C4-2B (cell line): ENCODE measurements around the gene GALR3.

Source experiments
- H3K27ac ChIP-seq: fragments of 450-650 bp; 2 replicates; pipeline ENCODE4 v1.5.1; 2017
- ZFX ChIP-seq: fragments of 450-650 bp; IDR thresholded peaks from 2 replicates; pipeline ENCODE4 v1.6.1; 2017
- TF ChIP-seq, protein P1 (sequence below): fragments of 450-650 bp; conservative IDR thresholded peaks from 2 replicates; pipeline ENCODE4 v1.5.1; 2017; ENCODE audit warnings: mild to moderate bottlenecking

The GALR3 gene

GRCh38 chr22:37804881-37805809 is 18.0 kb upstream of the GALR3 start:
- peak; percentile 68; the same call in 1 of the 2 replicates for TF ChIP-seq ZFX
- TF ChIP-seq, protein P1, sequence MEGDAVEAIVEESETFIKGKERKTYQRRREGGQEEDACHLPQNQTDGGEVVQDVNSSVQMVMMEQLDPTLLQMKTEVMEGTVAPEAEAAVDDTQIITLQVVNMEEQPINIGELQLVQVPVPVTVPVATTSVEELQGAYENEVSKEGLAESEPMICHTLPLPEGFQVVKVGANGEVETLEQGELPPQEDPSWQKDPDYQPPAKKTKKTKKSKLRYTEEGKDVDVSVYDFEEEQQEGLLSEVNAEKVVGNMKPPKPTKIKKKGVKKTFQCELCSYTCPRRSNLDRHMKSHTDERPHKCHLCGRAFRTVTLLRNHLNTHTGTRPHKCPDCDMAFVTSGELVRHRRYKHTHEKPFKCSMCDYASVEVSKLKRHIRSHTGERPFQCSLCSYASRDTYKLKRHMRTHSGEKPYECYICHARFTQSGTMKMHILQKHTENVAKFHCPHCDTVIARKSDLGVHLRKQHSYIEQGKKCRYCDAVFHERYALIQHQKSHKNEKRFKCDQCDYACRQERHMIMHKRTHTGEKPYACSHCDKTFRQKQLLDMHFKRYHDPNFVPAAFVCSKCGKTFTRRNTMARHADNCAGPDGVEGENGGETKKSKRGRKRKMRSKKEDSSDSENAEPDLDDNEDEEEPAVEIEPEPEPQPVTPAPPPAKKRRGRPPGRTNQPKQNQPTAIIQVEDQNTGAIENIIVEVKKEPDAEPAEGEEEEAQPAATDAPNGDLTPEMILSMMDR, result no peak
- peak overlapping the region; percentile 98 for H3K27ac ChIP-seq

- peak overlapping the region; percentile 98 for H3K27ac ChIP-seq
- no peak for TF ChIP-seq ZFX
- TF ChIP-seq, protein P1, result no peak
Measured at GRCh38 chr22:37805810-37806277, 17.3 kb upstream of the GALR3 start.

DNA sequence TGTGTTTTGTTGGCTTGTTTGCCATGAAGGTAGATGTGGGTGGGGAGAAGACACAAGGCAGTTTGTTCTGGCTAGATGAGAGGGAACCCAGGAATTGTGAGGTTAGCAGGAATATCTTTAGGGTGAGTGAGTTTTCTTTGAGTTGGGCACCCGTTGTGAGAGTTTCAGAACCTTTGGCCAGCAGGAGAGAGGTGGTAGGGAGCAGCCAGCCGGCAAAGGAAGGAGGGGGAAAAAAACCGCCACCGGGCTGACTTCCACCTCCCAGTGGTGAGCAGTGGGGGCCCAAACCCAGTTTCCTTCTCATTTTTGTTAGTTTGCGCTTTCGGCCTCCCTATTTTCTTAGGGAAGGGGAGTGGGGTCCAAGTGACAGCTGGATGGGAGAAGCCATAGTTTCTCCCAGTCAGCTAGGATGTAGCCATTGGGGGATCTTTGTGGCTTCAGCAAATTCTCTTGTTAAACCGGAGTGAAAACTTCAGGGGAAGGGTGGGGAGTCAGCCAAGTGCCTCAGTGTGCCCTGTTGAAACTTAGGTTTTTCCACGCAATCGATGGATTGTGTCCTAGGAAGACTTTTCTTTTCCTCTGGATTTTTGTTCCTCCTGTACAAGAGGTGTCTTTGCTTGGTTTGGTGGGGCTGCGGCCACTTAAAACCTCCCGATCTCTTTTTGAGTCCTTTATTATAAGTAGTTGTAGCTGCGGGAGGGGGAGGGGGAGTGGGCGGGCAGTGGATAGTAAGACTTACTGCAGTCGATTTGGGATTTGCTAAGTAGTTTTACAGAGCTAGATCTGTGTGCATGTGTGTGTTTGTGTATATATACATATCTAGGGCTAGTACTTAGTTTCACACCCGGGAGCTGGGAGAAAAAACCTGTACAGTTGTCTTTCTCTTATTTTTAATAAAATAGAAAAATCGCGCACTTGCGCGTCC is 16.5 kb upstream of the GALR3 start:
- peak overlapping the region; percentile 98 for H3K27ac ChIP-seq
- TF ChIP-seq ZFX, result no peak
- TF ChIP-seq, protein P1, result no peak

GRCh38 chr22:37807410-37808293 is 15.5 kb upstream of the GALR3 start, which contains the start of gene GCAT:
Gene GCAT, plus strand, starts transcription at chr22:37807934. Its CDS starts 34 bp downstream, at chr22:37807968.
- TF ChIP-seq ZFX, result peak; percentile 27; the same call in 1 of the 2 replicates
- TF ChIP-seq, protein P1, result no peak

DNA sequence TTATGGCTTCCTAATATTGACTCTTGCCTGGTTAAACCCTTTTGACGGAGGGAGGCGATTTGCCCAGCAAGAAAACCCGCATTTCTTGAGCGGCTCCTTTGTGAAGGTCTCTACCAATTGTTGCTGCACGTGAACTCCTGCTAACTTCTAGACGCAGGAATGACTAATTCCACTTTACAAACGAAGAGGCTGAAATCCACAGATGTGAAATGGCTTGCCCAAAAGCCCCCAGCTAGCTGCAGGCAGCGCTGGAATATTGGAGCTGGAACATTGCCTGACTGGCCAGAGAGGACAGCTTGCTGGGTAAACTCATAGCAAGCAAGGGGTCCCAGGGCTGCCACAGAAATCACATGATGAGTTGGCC is 14.9 kb upstream of the GALR3 start:
- TF ChIP-seq, protein P1, result no peak
- no peak for TF ChIP-seq ZFX
- peak overlapping the region; percentile 98 for H3K27ac ChIP-seq

More at GRCh38 chr22:37807410-37808293, 15.5 kb upstream of the GALR3 start, which contains the start of gene GCAT:
- peak within 1 kb of the TSS; percentile 98 for H3K27ac ChIP-seq

DNA sequence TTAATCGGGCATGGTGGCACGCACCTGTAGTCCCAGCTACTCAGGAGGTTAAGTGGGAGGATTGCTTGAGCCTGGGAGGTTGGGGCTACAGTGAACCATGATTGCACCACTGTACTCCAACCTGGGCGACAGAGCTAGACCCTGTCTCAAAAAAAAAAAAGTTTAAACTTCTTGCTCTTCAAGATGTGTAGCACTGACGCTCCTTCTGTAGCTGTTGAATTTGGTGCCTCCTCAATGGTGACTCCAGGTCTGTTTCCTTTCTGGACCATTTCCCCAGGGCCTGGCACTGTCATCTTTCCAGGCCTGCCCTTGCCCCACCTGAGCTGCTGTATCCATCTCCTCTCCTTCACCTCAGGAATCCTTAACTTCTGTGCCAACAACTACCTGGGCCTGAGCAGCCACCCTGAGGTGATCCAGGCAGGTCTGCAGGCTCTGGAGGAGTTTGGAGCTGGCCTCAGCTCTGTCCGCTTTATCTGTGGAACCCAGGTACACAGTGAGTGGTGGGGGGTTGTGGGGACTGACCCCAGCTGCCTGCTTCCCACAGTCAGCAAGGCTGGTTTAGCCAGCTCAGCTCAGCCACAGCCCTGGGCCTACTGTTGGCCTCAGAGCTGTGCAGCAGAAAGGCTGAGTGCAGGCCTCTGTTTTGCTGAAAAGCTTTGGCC is 13.4 kb upstream of the GALR3 start:
- no peak overlapping the region; the same call in 1 of the 2 replicates for H3K27ac ChIP-seq
- TF ChIP-seq, protein P1, result no peak
- TF ChIP-seq ZFX, result no peak
